Measurements from ENCODE around the gene FOXI1. TPM values are rescaled to one million over a fixed set of nuclear protein-coding genes. Genes with fewer than 3 reads are reported as not detected.

FOXI1 gene
- total and polyA plus RNA-seq, 2 donors (not counting 3 experiments of a cell fraction or from before 2014, with no cell fraction given), result not detected

GRCh38 chr5:170155771-170156170 is 50.1 kb downstream of the FOXI1 start:
- BruUV-seq (replicated peaks), result no TSS peak
- no peaks in the 10 kb centered on the region for H4K20me1 ChIP-seq (replicated peaks; ENCODE audit: control insufficient read depth, extremely low read depth, insufficient read depth, low read length)
- H3K27ac ChIP-seq (ENCODE audit: insufficient read depth, low read depth, low read length), result no peak overlapping the region
- intact Hi-C loops (cut with micrococcal nuclease), result no loop called here
- H3K9ac ChIP-seq (replicated peaks; ENCODE audit: extremely low read depth, insufficient read depth, low read length), result no peak overlapping the region
- no peak overlapping the region for H3K4me2 ChIP-seq (ENCODE audit: insufficient read depth, low read length)
- POLR2A ChIA-PET, result no interaction called here
- no peaks in the 10 kb centered on the region for H3K9me3 ChIP-seq (replicated peaks; ENCODE audit: control insufficient read depth, insufficient read depth, low read length)
- no peaks in the 10 kb centered on the region for H3K36me3 ChIP-seq (ENCODE audit: control insufficient read depth in 2 of 2, extremely low read depth in 1 of 2, insufficient read depth in 2 of 2, low read length in 2 of 2)
- CTCF ChIA-PET, result interaction anchor here (1.8 kb wide), 1 partner anchor 29 kb away, joined by 5 read pairs; no protein-coding TSS in a partner anchor
- DNase-seq (ENCODE audit: low read depth, low spot score), result no peak
- dilution Hi-C loops (cut with MboI; ENCODE audit: extremely low pct_ligation_motif_present, low sequenced_read_pairs), result no loop called here
- FAIRE-seq, result no peak
- no peak overlapping the region for H2AFZ ChIP-seq (ENCODE audit: low read depth, low read length)
- peaks cover 14% of the 10 kb centered on the region for H3K4me1 ChIP-seq (ENCODE audit: control insufficient read depth, extremely low read depth, insufficient read depth, low read length)
- no peak overlapping the region for H3K4me3 ChIP-seq (replicated peaks in 1 of 3; ENCODE audit: insufficient read depth in 1 of 3, low read depth in 1 of 3, low read length in 3 of 3)
- H3K9me1 ChIP-seq (replicated peaks; ENCODE audit: control insufficient read depth, extremely low read depth, insufficient read depth, low read length), result no peaks in the 10 kb centered on the region
- H3K79me2 ChIP-seq (ENCODE audit: control insufficient read depth, insufficient read depth, low read length), result no peaks in the 10 kb centered on the region
- TF ChIP-seq, protein P1, sequence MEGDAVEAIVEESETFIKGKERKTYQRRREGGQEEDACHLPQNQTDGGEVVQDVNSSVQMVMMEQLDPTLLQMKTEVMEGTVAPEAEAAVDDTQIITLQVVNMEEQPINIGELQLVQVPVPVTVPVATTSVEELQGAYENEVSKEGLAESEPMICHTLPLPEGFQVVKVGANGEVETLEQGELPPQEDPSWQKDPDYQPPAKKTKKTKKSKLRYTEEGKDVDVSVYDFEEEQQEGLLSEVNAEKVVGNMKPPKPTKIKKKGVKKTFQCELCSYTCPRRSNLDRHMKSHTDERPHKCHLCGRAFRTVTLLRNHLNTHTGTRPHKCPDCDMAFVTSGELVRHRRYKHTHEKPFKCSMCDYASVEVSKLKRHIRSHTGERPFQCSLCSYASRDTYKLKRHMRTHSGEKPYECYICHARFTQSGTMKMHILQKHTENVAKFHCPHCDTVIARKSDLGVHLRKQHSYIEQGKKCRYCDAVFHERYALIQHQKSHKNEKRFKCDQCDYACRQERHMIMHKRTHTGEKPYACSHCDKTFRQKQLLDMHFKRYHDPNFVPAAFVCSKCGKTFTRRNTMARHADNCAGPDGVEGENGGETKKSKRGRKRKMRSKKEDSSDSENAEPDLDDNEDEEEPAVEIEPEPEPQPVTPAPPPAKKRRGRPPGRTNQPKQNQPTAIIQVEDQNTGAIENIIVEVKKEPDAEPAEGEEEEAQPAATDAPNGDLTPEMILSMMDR (IDR thresholded peaks at IDR 0.05; ENCODE audit: extremely low read depth in 1 of 2, insufficient read depth in 1 of 2, low read depth in 1 of 2, low read length in 2 of 2), result no peak
- TF ChIP-seq MAX (IDR thresholded peaks at IDR 0.05; ENCODE audit: insufficient read depth, insufficient read length) (no peak), POLR2A (IDR thresholded peaks at IDR 0.05; ENCODE audit: low read depth, low read length) (no peak), MYC (IDR thresholded peaks at IDR 0.05; ENCODE audit: low read depth, low read length) (no peak), JUN (IDR thresholded peaks at IDR 0.05; ENCODE audit: borderline replicate concordance, insufficient read depth, insufficient read length, low read depth) (no peak), EZH2 (IDR thresholded peaks at IDR 0.05; ENCODE audit: borderline replicate concordance, low read depth, low read length, severe bottlenecking) (no peak), POLR2AphosphoS5 (IDR thresholded peaks at IDR 0.05; ENCODE audit: insufficient read depth, low read depth, low read length) (no peak), FOS (IDR thresholded peaks at IDR 0.05; ENCODE audit: borderline replicate concordance, insufficient read depth, low read length) (no peak), GATA2 (IDR thresholded peaks at IDR 0.05; ENCODE audit: insufficient read depth, insufficient read length, low read depth, low read length) (no peak)
- H3K27me3 ChIP-seq (ENCODE audit: control insufficient read depth in 2 of 2, insufficient read depth in 2 of 2, low read length in 2 of 2), result no peaks in the 10 kb centered on the region
